ENCODE results near the gene AACS. TPM values are rescaled to one million over a fixed set of nuclear protein-coding genes. Genes with fewer than 3 reads are reported as not detected.

Gene AACS
- total and polyA plus RNA-seq, 2 of the 8 experiments (the other 6 are each of a cell fraction or from before 2014, with no cell fraction given) = 51.9 to 52.4 TPM

- TF ChIP-seq SAP30 (IDR thresholded peaks at IDR 0.05; ENCODE audit: insufficient read depth, insufficient replicate concordance, low read length) (no peak), BRCA1 (IDR thresholded peaks at IDR 0.05; ENCODE audit: low read depth, low read length) (no peak), CBX5 (IDR thresholded peaks at IDR 0.05; ENCODE audit: low read depth, low read length) (no peak), POLR2A (IDR thresholded peaks at IDR 0.05; ENCODE audit: control extremely low read depth in 1 of 2, low read depth in 2 of 2, low read length in 2 of 2) (no peak), SIN3A (conservative IDR thresholded peaks at IDR 0.05 in 1 of 2, IDR thresholded peaks at IDR 0.05 in 1 of 2; ENCODE audit: low read depth in 1 of 2, low read length in 2 of 2) (no peak), RFX5 (IDR thresholded peaks at IDR 0.05; ENCODE audit: borderline replicate concordance, low read depth, low read length) (no peak)
Observed at GRCh38 chr12:125070661-125071390, 5.6 kb downstream of the AACS start (continued).

Measured in H1 (cell line).